PC-9 (cell line): ENCODE data around the gene ARHGDIB. TPM values are rescaled to one million over a fixed set of nuclear protein-coding genes. Genes with fewer than 3 reads are reported as not detected.

Source experiments
- BruUV-seq: library from RNA; stranded (reverse); fragments of 400-500 nt; replicated peaks from 2 replicates; lab custom pipeline; 2021; lab: Mats Ljungman, UMichigan
- CTCF ChIA-PET: fragments of 300-600 bp; sonication (Branson Sonifier 250); formaldehyde crosslinking; loops from one replicate; lab custom pipeline; 2022; ENCODE audit warnings: antibody characterized with exemption; lab: Charles Lee
- POLR2A ChIA-PET: fragments of 300-600 bp; sonication (Branson Sonifier 250); formaldehyde crosslinking; loops from one replicate; lab custom pipeline; 2022; ENCODE audit warnings: antibody characterized with exemption; ENCODE audit not compliant: unreplicated experiment; lab: Charles Lee
- DNase-seq, 2 experiments: peaks; one replicate each; pipeline versions ENCODE4 v3.0.0 to v3.0.0-alpha.2; 2015 to 2022; ENCODE audit warnings: mixed read lengths in 1 of 2
- H2AFZ ChIP-seq: fragments of 200-600 bp; sonication (generic); 2 replicates; pipeline ENCODE4 v1.8.1; 2017; ENCODE audit warnings: antibody characterized with exemption
- H3F3A ChIP-seq: fragments of 200-600 bp; sonication (generic); 2 replicates; pipeline ENCODE4 v1.8.1; 2017; ENCODE audit warnings: antibody characterized with exemption, mild to moderate bottlenecking, low read depth; ENCODE audit not compliant: insufficient read depth
- H3K27ac ChIP-seq: fragments of 200-600 bp; sonication (generic); 2 replicates; pipeline ENCODE4 v1.6.1; 2016; ENCODE audit warnings: mixed run types
- H3K27me3 ChIP-seq: fragments of 200-600 bp; sonication (generic); 2 replicates; pipeline ENCODE4 v1.6.1; 2016; ENCODE audit warnings: low read depth, mixed run types; ENCODE audit not compliant: insufficient read depth
- H3K36me3 ChIP-seq: fragments of 200-600 bp; sonication (generic); 2 replicates; pipeline ENCODE4 v1.6.1; 2016; ENCODE audit warnings: low read depth, mixed run types
- H3K4me1 ChIP-seq: fragments of 200-600 bp; sonication (generic); replicated peaks from 2 replicates; pipeline ENCODE4 v1.6.1; 2016; ENCODE audit warnings: mixed run types; ENCODE audit not compliant: insufficient read depth
- H3K4me2 ChIP-seq: fragments of 200-600 bp; sonication (generic); 2 replicates; pipeline ENCODE4 v1.6.1; 2017; ENCODE audit warnings: mixed run types
- H3K4me3 ChIP-seq: fragments of 200-600 bp; sonication (generic); 2 replicates; pipeline ENCODE4 v1.6.1; 2016; ENCODE audit warnings: mixed run types
- H3K79me2 ChIP-seq: fragments of 200-600 bp; sonication (generic); 2 replicates; pipeline ENCODE4 v1.6.1; 2017; ENCODE audit warnings: low read depth, mixed run types
- H3K9me2 ChIP-seq: fragments of 200-600 bp; sonication (generic); 2 replicates; pipeline ENCODE4 v1.8.1; 2017; ENCODE audit warnings: mild to moderate bottlenecking; ENCODE audit not compliant: insufficient read depth
- H3K9me3 ChIP-seq: fragments of 200-600 bp; sonication (generic); 2 replicates; pipeline ENCODE4 v1.8.1; 2016; ENCODE audit warnings: low read depth; ENCODE audit not compliant: insufficient read depth
- H4K20me1 ChIP-seq: fragments of 200-600 bp; sonication (generic); 2 replicates; pipeline ENCODE4 v1.8.1; 2017; ENCODE audit not compliant: insufficient read depth
- EZH2 ChIP-seq: fragments of 200-600 bp; sonication (generic); IDR thresholded peaks from 2 replicates; pipeline ENCODE4 v1.8.0; 2017; ENCODE audit warnings: antibody characterized with exemption, low read depth
- intact Hi-C: fragments of 100-400 bp; cut with micrococcal nuclease; formaldehyde crosslinking; loops from one replicate; pipeline ENCODE4 v1.10.0; 2022; ENCODE audit not compliant: unreplicated experiment
- total RNA-seq: library from RNA; stranded (reverse); gene quantifications from 2 replicates; pipeline ENCODE4 v1.2.3, GENCODE V29; 2021
- TF ChIP-seq, protein P1 (sequence below): fragments of 200-600 bp; sonication (generic); conservative IDR thresholded peaks from 2 replicates; pipeline ENCODE4 v1.6.1; 2017; ENCODE audit warnings: mixed run types, antibody characterized with exemption, mild to moderate bottlenecking, moderate library complexity

The ARHGDIB gene
- total RNA-seq, 1 experiment from 2014 or later, result 470 TPM

- ChIA-PET POLR2A (no interaction called here), CTCF (interaction anchor here (0.6 to 0.7 kb wide), 2 partner anchors 44 to 67 kb away, joined by 3 read pairs; no protein-coding TSS in a partner anchor)
- Histone ChIP-seq H2AFZ (no peak overlapping the region), H3K27me3 (no peaks in the 10 kb centered on the region), H3K79me2 (peaks cover 70% of the 10 kb centered on the region), H4K20me1 (no peaks in the 10 kb centered on the region), H3F3A (peaks cover 30% of the 10 kb centered on the region), H3K4me2 (peak overlapping the region; percentile 33), H3K27ac (peak overlapping the region; percentile 83), H3K4me3 (no peak overlapping the region), H3K9me3 (no peaks in the 10 kb centered on the region), H3K4me1 (peaks cover 73% of the 10 kb centered on the region), H3K36me3 (peaks cover 18% of the 10 kb centered on the region), H3K9me2 (no peaks in the 10 kb centered on the region)
- intact Hi-C loops, result no loop called here
- DNase-seq, result peak; percentile 40 to 90
- TF ChIP-seq EZH2, result no peak
- TF ChIP-seq, protein P1, sequence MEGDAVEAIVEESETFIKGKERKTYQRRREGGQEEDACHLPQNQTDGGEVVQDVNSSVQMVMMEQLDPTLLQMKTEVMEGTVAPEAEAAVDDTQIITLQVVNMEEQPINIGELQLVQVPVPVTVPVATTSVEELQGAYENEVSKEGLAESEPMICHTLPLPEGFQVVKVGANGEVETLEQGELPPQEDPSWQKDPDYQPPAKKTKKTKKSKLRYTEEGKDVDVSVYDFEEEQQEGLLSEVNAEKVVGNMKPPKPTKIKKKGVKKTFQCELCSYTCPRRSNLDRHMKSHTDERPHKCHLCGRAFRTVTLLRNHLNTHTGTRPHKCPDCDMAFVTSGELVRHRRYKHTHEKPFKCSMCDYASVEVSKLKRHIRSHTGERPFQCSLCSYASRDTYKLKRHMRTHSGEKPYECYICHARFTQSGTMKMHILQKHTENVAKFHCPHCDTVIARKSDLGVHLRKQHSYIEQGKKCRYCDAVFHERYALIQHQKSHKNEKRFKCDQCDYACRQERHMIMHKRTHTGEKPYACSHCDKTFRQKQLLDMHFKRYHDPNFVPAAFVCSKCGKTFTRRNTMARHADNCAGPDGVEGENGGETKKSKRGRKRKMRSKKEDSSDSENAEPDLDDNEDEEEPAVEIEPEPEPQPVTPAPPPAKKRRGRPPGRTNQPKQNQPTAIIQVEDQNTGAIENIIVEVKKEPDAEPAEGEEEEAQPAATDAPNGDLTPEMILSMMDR, result no peak
- no TSS peak for BruUV-seq
Observed at GRCh38 chr12:14954269-14954668, 7.1 kb downstream of the ARHGDIB start.

DNA sequence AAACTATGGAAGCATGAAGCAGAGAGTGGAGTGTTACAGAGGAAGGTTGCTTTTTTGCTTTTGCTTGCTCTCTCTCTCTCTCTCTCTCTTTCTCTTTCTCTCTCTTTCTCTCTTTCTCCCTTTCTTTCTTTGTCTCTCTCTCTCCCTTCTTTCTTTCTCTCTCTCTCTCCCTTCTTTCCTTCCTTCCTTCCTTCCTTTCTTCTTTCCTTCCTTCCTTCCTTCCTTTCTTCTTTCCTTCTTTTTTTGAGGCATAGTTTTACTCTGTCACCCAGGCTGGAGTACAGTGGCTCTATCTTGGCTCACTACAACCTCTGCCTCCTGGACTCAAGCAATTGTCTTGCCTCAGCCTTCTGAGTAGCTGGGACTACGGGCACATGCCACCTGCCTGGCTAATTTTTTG, 7.6 kb downstream of the ARHGDIB start:
- Histone ChIP-seq H3K9me3 (no peaks in the 10 kb centered on the region), H3K79me2 (peaks cover 65% of the 10 kb centered on the region), H3F3A (peaks cover 30% of the 10 kb centered on the region), H3K4me2 (peak overlapping the region; percentile 64), H4K20me1 (no peaks in the 10 kb centered on the region), H2AFZ (no peak overlapping the region), H3K4me1 (peaks cover 73% of the 10 kb centered on the region), H3K27me3 (no peaks in the 10 kb centered on the region), H3K36me3 (peaks cover 23% of the 10 kb centered on the region), H3K27ac (peak overlapping the region; percentile 83), H3K4me3 (no peak overlapping the region), H3K9me2 (no peaks in the 10 kb centered on the region)
- CTCF ChIA-PET, result interaction anchor here (0.6 to 0.7 kb wide), 2 partner anchors 43 to 67 kb away, joined by 3 read pairs; no protein-coding TSS in a partner anchor
- POLR2A ChIA-PET, result no interaction called here
- intact Hi-C loops, result loop anchor here (2.0 kb wide), 3 partner anchors 67 to 183 kb away; a partner anchor contains a TSS
- BruUV-seq, result no TSS peak
- TF ChIP-seq, protein P1, result no peak
- no peak for TF ChIP-seq EZH2
- no peak for DNase-seq

DNA sequence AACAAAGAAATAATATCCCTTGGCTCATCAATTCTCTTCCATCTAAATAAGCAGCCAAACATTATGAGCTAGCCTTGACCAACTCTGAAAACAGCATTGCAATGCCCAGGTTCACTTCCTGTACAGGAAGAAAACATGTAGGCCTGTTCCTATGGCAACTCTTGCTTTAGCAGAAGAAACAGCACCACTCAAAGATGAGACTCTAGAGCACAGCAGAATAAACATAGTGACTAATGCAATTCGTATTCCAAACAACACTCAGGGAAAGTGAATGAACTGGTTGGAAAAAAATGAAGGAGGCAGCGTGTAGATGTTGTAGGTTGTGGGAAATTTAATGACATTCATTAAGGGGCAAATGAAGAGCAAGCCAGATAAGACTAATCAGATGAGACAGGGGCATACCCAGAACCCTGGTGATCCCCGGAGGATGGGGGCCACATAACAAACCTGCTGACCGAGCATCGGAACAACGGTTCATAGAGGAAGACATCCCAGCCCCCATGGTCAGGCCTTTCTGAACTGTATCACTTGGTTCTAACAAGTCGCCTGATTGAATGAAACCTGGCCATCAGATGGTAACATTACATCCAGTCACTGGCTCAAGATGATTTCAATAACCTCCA, 9.0 kb downstream of the ARHGDIB start:
- Histone ChIP-seq H3K4me1 (peaks cover 72% of the 10 kb centered on the region), H3F3A (peaks cover 30% of the 10 kb centered on the region), H3K9me2 (no peaks in the 10 kb centered on the region), H4K20me1 (no peaks in the 10 kb centered on the region), H3K36me3 (peaks cover 32% of the 10 kb centered on the region), H3K4me2 (peak overlapping the region; percentile 64), H3K27me3 (no peaks in the 10 kb centered on the region), H3K27ac (peak overlapping the region; percentile 83), H3K79me2 (peaks cover 52% of the 10 kb centered on the region), H3K9me3 (no peaks in the 10 kb centered on the region), H3K4me3 (0 out of 2 replicates have a peak overlapping the region, but pooled peaks have one; percentile 0), H2AFZ (no peak overlapping the region)
- TSS peak; percentile 81 for BruUV-seq
- intact Hi-C loops, result loop anchor here (1.0 to 2.0 kb wide), 5 partner anchors 9 to 182 kb away; partner anchors contain the start of gene ARHGDIB
- POLR2A ChIA-PET, result interaction anchor here (0.5 to 0.7 kb wide), 7 partner anchors 17 to 1853 kb away, joined by 3 to 30 read pairs (median 6); partner anchors contain the start of genes PLBD1 and SMCO3
- CTCF ChIA-PET, result interaction anchor here (0.7 to 1.3 kb wide), 2 partner anchors 33 to 108 kb away, joined by 8 to 10 read pairs; no protein-coding TSS in a partner anchor
- TF ChIP-seq EZH2, result no peak
- TF ChIP-seq, protein P1, result no peak
- DNase-seq, result peak; percentile 64 to 98
